DOHH2 (cell line): ENCODE data around the gene CCDC88A.

Experiments used
- CTCF ChIP-seq: fragments of 200-600 bp; sonication (generic); IDR thresholded peaks from one replicate; pipeline ENCODE4 v1.5.1; 2014; ENCODE audit warnings: antibody characterized with exemption, mild to moderate bottlenecking, low read depth, low read length; ENCODE audit not compliant: poor library complexity, severe bottlenecking
- EZH2phosphoT487 ChIP-seq: fragments of 200-600 bp; sonication (generic); IDR thresholded peaks from 2 replicates; pipeline ENCODE4 v1.6.1; 2017; ENCODE audit warnings: borderline replicate concordance, mild to moderate bottlenecking, antibody characterized with exemption, low read length, moderate library complexity, mixed read lengths

GRCh38 chr2:55296393-55296792, 123.3 kb downstream of the CCDC88A start:
- TF ChIP-seq CTCF = no peak
- no peak for TF ChIP-seq EZH2phosphoT487
